Stimulated activated memory B cell treated with anti-CD40 and anti-IgM and Interleukin-4, amounts not matched to agents 10 μg/mL and 1 μg/mL and 100 μg/mL, for 72 hours (primary cell): ENCODE results near the gene PARP16.

Experiments
- ATAC-seq: fragments of 150-1000 bp; cut with Tn5 transposase; 2 replicates; pipeline ENCODE4 v1.10.0; 2021
- H3K27ac Mint-ChIP-seq: one replicate; pipeline ENCODE4 v1.8.0; 2022; ENCODE audit warnings: mild to moderate bottlenecking, mixed read lengths
- H3K27me3 Mint-ChIP-seq: one replicate; pipeline ENCODE4 v1.8.0; 2022; ENCODE audit warnings: mixed read lengths
- H3K36me3 Mint-ChIP-seq: one replicate; pipeline ENCODE4 v1.8.0; 2022; ENCODE audit warnings: mixed read lengths
- H3K4me1 Mint-ChIP-seq: one replicate; pipeline ENCODE4 v1.8.0; 2022; ENCODE audit warnings: mixed read lengths
- H3K4me3 Mint-ChIP-seq: one replicate; pipeline ENCODE4 v1.8.0; 2022; ENCODE audit warnings: mild to moderate bottlenecking, moderate library complexity, mixed read lengths
- H3K9me3 Mint-ChIP-seq: one replicate; pipeline ENCODE4 v1.8.0; 2022; ENCODE audit warnings: mixed read lengths

The PARP16 gene

GRCh38 chr15:65212097-65212496 lies 74.6 kb downstream of the PARP16 start:
- H3K36me3 Mint-ChIP-seq: no peaks in the 10 kb centered on the region
- H3K9me3 Mint-ChIP-seq: no peaks in the 10 kb centered on the region
- H3K27ac Mint-ChIP-seq: no peak overlapping the region
- H3K4me1 Mint-ChIP-seq: no peaks in the 10 kb centered on the region
- ATAC-seq: peak; percentile 54
- H3K27me3 Mint-ChIP-seq: peaks cover 4% of the 10 kb centered on the region
- H3K4me3 Mint-ChIP-seq: no peak overlapping the region

- Mint-ChIP-seq H3K27ac (no peak overlapping the region), H3K27me3 (peaks cover 9% of the 10 kb centered on the region), H3K9me3 (no peaks in the 10 kb centered on the region), H3K36me3 (no peaks in the 10 kb centered on the region), H3K4me1 (no peaks in the 10 kb centered on the region), H3K4me3 (no peak overlapping the region)
- ATAC-seq: no peak
Measured at GRCh38 chr15:65211482-65211982, 75.2 kb downstream of the PARP16 start.

- Mint-ChIP-seq H3K36me3 (no peaks in the 10 kb centered on the region), H3K4me1 (no peaks in the 10 kb centered on the region), H3K27ac (no peak within 1 kb of the TSS), H3K4me3 (no peak within 1 kb of the TSS), H3K27me3 (peaks cover 9% of the 10 kb centered on the region), H3K9me3 (no peaks in the 10 kb centered on the region)
- ATAC-seq: no peak
Measured at GRCh38 chr15:65210770-65211481, 75.8 kb downstream of the PARP16 start, which contains the start of gene CILP. CILP (minus strand) TSS chr15:65211473; CDS start chr15:65209755, 1,718 bp downstream.

GRCh38 chr15:65209701-65210643 lies 76.7 kb downstream of the PARP16 start:
- H3K9me3 Mint-ChIP-seq: no peaks in the 10 kb centered on the region
- no peaks in the 10 kb centered on the region for H3K4me1 Mint-ChIP-seq
- H3K36me3 Mint-ChIP-seq: no peaks in the 10 kb centered on the region
- no peak overlapping the region for H3K27ac Mint-ChIP-seq
- H3K27me3 Mint-ChIP-seq: peaks cover 9% of the 10 kb centered on the region
- H3K4me3 Mint-ChIP-seq: no peak overlapping the region
- no peak for ATAC-seq

GRCh38 chr15:65208647-65209046 lies 78.0 kb downstream of the PARP16 start:
- Mint-ChIP-seq H3K4me3 (no peak overlapping the region), H3K27ac (no peak overlapping the region), H3K4me1 (no peaks in the 10 kb centered on the region), H3K27me3 (peaks cover 9% of the 10 kb centered on the region), H3K36me3 (no peaks in the 10 kb centered on the region), H3K9me3 (no peaks in the 10 kb centered on the region)
- no peak for ATAC-seq
